Renal pelvis (tissue), 4 donors: ENCODE measurements around the gene PUM2. TPM values are rescaled to one million over a fixed set of nuclear protein-coding genes. Genes with fewer than 3 reads are reported as not detected.
"Not testable (repeated sequence)": the region's sequence is repeated elsewhere in the genome, so short reads cannot be mapped to it uniquely, and the experiment has no call there.

Experiments
- DNase-seq: peaks from one replicate; pipeline ENCODE4 v3.0.0-alpha.2; 2013
- polyA plus RNA-seq, 3 donors: library from polyadenylated mRNA; unstranded; fragments of 120-200 nt; gene quantifications; one replicate each; pipeline ENCODE4 v1.2.1, GENCODE V29; 2013; ENCODE audit not compliant: insufficient read length in 3 of 3

The PUM2 gene
- polyA plus RNA-seq, 3 donors = 91.5 to 111 (median 102) TPM

DNA sequence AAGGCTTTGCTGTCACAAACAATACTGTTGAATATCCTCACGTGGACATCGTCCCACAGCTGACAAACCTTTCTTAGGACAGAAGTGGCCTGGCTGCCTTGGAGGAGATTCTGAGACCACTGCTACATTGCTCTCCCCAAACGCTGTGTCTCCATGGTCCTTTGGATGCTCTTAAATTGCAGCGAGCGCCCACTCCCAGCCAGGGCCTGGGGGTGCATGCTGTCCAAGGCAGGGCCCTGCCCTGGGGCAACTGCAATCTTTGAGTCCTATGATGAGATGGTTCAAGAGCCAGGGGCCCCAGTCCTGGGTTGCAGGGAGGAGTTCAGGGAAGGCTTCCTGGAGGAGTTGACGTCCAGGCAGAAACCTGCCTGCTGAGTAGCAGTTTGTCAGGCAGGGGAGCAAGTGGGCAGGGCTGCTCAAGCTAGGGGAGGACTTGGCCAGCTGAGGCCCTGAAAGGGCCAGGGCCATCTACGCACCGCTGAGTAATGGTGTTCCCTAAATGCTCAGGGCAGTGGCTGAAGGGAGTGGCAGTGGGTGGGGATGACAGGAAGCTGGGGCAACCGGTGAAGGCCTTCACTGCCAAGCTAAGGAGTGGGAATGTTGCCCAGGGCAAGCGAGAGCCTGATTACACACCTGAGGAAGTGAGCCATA is 114.9 kb downstream of the PUM2 start:
- no peak for DNase-seq

DNA sequence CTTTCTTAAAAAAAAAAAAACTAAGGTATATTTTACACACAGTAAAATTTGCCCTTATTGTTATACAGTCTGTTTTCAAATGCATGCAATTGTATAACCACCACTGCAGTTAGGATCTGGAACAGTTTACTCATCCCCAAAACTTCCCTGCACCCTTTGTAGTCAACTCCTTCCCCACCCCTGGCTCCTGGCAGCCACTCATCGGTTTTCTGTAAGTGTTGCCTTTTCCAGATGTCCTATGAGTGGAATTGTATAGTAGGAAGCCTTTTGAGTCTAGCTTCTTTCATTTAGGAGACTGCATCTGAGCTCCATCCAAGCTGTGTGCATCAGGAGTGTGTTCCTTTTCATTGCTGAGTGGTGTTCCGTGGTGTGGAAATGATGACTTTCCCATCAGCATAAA is 116.0 kb downstream of the PUM2 start:
- DNase-seq = not testable (repeated sequence)

DNA sequence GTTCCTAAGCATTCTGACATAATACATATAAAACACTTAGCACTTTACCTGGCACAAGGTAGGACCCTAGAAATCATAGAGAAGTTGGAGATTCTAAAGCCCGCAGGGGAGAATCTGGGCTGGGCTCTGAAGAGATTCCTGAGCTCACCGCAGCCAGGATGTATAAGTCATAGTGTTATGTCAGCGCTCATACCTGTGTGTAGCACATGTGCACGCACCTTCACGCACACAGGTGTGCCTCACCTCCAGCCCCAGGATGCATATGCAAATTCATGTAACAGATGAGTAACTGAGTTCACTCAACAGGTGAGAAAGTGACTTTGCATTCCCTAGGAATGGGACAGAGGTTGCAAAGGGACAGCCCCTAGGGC is 117.8 kb downstream of the PUM2 start:
- no peak for DNase-seq

GRCh38 chr2:20231598-20232026 is 119.0 kb downstream of the PUM2 start:
- DNase-seq = no peak

- no peak for DNase-seq
Observed at GRCh38 chr2:20231159-20231558, 119.5 kb downstream of the PUM2 start.

- no peak for DNase-seq
Observed at GRCh38 chr2:20230114-20230425, 120.6 kb downstream of the PUM2 start.

GRCh38 chr2:20229322-20230113 is 121.1 kb downstream of the PUM2 start:
- DNase-seq = no peak

- DNase-seq = no peak
Observed at GRCh38 chr2:20227894-20228505, 122.6 kb downstream of the PUM2 start.

GRCh38 chr2:20226152-20226545 is 124.5 kb downstream of the PUM2 start:
- DNase-seq = no peak

DNA sequence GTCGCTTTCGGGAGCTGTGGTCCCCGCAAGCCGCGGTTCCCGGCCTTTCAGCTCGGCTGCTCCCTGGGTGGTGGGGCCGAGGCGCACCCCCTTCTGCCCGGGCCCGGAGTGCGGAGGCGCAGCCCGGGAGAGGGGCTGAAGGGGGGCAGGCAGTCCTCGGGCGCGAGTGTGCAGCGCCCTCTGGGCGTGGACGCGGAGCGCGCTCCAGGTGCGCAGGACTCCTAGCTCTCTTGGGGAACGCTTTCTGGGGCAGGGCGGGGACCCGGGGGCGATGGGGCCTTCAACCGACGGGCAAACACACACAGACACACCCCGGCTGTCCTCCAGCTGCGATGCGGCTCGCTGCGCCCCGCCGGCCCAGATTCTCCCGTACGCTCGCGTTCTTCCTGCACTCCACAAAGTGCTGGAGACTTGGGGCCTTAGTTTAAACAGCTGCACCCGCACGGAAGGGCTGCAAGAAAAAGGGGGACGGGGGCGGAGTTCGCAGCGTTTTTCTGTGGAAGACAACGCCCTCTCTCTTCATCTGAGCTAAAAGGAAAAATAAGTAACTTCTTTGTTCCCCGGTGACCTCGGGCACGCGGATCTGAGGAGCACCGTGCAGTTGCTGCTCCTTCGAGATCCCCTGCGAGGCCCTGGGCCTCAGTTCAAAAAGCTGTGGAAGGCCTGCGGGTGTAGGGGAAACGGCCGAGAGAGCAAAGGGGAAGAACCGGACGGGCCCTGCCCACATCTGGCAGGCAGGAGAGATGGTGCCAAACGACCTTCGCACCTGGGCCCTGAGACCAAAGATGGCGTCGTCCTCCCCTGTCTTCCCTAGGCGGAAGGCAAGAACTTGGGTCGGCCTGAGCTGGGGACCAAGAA is 125.1 kb downstream of the PUM2 start:
- peak; percentile 80 for DNase-seq

DNA sequence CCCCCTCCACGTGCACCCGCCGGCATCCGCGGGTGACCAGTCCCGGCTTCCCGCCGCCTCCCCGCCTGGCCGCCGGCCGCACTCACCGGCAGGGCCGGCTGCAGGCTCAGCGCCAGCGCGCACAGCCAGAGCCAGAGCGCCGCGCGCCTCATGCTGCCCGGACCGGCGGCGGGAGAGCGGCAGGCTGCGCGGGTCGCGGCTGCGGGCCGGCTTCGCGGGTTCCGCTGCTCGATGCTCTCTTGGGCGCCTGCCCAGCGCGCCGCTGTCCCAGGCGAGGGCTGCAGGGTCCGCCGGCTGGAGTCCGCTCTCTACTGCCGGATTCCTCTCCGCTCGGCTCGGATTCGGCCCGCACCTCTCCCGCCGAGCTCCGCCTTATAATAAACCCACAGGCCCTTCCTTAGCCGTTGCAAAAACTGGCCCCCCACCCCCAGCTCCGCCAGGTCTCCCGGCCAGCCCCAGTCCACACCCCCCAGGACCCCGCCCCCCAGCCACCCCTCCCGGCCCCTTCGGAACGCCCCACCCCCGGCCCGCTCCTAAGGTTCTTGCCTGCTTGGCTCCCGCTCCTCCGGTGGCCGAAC is 125.8 kb downstream of the PUM2 start, which contains the start of gene SDC1:
TSS of gene SDC1 (minus strand) at position 415 of the 578 bp plus-strand sequence. CDS start at position 152, 263 bp downstream.
- peak; percentile 56 for DNase-seq

DNA sequence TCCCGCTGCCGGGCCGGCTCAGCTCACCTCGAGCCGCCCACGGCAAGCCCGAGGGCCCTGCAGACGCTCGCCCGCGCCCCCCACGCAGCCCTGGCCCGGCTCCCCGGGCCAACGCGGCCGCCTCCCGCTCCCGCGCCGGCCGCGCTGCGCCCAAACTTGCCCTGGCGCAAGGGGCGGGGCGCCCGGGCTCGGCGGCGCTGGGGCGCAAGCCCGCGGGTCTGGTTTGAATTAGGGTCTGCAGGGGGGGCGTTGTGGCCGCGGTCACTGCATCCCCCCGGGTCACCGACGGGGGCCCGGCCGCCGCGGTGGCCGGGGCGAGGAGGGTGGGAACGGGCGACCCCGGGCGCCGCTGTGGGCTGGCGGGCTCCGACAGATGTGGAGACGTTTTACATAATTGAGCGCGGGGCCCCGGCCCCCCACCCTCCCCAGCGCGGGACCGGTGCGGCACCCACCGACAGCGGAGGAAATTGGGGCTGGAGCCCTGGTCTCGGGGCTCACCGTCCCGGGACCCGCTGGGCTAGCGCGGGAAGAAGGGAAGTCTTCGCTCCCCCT is 126.4 kb downstream of the PUM2 start:
- DNase-seq = no peak

DNA sequence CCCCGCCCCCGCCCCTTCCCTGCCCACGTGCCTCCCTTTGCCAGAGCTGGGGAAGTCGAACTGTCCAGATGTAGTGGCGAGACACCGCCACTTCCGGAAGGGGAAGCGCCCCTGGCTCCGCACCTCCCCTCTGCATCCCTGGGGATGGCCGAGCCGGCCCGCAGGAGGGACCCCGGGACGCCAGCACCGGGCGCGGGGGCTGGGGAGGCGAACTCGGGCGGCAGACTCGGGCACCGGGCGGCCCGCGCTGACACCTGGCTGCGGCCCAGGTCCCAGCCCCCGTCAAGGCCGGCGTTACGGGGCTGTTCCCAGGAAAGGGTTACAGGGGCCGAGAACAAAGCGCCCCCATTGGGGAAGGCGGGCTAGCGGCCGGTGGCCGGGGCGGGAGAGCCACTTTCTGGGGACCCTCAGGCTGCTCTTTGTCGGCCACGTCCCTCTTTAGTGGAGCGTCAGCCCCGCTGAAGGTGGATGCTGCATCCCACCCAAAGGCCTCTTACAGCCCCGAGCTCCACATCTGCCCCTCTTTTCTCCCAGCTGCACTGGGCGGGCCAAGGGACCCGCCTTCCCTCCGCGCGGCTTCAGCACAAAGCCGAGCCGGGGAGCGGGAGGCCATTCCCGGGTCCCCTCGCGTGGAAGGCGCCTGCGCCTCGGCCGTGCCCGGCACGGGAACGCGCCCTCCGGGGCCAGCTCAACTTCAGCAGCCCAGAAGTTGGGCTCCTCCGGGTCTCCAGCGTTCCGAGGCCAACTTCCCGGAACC is 127.1 kb downstream of the PUM2 start:
- peak; percentile 62 for DNase-seq

- DNase-seq = peak; percentile 21
Observed at GRCh38 chr2:20222769-20223406, 127.8 kb downstream of the PUM2 start.

DNA sequence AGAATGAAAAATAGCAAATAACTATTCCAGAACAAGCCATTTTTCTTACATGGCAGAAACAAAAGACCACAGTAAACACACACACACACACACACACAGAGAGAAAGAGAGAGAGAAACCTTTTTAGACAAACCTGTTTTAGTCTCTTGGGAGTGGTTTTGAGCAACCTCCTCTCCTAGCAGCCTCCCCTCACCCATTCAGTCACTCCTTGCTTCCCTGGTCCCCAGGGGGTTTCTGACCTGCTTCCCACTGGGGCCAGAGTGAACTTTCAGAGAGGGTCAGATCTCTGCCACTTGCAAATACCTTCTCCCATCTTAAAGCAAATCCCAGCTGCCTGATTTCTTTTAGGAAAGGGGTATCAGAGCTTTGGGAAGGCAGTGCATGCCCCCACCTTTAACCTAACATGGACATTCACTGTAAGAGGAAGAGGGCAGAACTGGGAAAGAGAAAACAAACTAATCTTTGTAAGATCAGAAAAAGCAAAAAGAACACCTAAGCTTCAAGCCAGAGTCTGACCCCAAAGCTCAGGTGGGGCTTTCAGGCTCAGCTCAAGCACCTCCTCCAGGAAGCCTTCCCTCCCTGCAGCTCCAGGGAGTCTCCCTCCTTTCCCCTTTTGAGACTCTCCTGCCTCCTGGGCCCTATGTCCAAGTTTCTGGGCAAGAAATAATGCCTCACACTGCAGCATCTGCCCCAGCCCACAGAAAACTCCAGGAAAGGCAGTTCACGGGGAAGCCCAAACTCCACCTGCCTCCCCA is 128.5 kb downstream of the PUM2 start:
- no peak for DNase-seq

DNA sequence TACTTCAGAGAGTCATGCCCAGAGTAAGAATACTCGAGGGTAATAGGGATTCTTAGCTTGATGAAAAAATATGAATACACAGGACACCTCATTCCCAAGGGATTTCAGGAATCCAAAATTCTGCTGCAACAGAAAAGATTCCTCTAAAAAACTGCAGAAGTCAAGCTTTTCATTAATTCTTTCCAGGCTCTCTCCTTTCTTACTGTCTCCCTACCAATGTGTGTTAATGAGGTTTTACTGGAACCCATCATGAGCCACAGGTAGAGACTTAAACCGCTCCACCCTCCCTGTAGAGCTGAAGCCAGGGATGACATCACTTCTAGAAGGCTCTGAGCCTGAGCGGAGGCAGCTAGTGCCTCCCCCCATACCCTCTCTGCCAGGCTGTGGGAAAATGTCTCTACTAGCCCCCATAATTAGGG is 129.1 kb downstream of the PUM2 start:
- DNase-seq = no peak

GRCh38 chr2:20220806-20221554 is 129.7 kb downstream of the PUM2 start:
- no peak for DNase-seq

DNA sequence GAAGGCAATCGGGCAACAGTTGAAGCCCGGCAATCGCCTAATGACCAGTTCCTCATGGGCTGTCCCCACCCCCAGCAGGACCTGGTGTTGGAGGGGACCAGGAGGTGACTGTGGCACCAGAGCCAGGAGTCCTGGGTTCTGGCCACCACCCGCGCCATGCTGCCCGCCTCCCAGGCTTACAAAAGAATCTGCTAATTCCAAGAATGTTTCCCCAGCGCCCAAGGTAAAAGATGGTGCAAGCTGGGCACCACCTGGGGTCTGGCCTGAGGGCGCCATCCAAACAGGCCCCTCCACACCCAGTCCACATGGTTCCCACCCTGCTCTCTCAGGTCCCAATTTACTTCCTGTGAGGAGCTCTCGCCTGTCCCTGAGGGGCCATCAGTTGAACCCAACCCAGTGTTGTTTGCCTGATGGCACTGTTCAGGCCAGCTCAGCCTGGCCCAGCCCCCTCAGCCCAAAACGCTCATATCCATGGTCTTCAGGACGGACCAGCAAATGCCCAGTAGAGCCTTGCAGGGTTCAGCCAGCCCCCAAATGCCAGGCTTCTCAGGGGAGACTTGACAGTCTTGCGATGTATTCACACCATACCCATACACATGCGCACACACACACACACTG is 130.8 kb downstream of the PUM2 start:
- no peak for DNase-seq
